SK-N-SH treated with all-trans-retinoic acid at 6 μM for 48 hours (cell line): ENCODE results near the gene FIGNL2.

ENCODE experiments used
- ATAC-seq: fragments of 200-7000 bp; cut with Tn5 transposase; 3 replicates; pipeline ENCODE4 v1.9.1; 2020; ENCODE audit warnings: mild to moderate bottlenecking, moderate library complexity
- ARNTL ChIP-seq: fragments of 450-650 bp; formaldehyde crosslinking; IDR thresholded peaks from 2 replicates; pipeline ENCODE4 v1.5.0; 2020; ENCODE audit warnings: low read depth, mild to moderate bottlenecking, moderate library complexity, borderline replicate concordance
- BACH2 ChIP-seq: fragments of 250-450 bp; sonication (Bioruptor Pico); IDR thresholded peaks from 2 replicates; pipeline ENCODE4 v1.9.0; 2021; ENCODE audit warnings: mild to moderate bottlenecking, borderline replicate concordance
- CSDC2 ChIP-seq: fragments of 250-450 bp; sonication (Bioruptor Pico); IDR thresholded peaks from 2 replicates; pipeline ENCODE4 v1.5.0; 2020; ENCODE audit warnings: mild to moderate bottlenecking, moderate library complexity
- GLIS3 ChIP-seq: fragments of 250-450 bp; sonication (Bioruptor Pico); IDR thresholded peaks from 2 replicates; pipeline ENCODE4 v1.5.0; 2020; ENCODE audit warnings: mild to moderate bottlenecking, moderate library complexity
- ISL1 ChIP-seq: fragments of 250-450 bp; sonication (Bioruptor Pico); IDR thresholded peaks from 2 replicates; pipeline ENCODE4 v2.1.2; 2022; ENCODE audit warnings: mild to moderate bottlenecking, moderate library complexity
- OSR1 ChIP-seq: fragments of 250-450 bp; sonication (Bioruptor Pico); IDR thresholded peaks from 2 replicates; pipeline ENCODE4 v1.8.0; 2022; ENCODE audit warnings: moderate library complexity, mild to moderate bottlenecking, inconsistent platforms
- PPARA ChIP-seq: fragments of 250-450 bp; sonication (Bioruptor Pico); IDR thresholded peaks from 2 replicates; pipeline ENCODE4 v1.5.0; 2020; ENCODE audit warnings: mild to moderate bottlenecking, borderline replicate concordance
- RARB ChIP-seq: fragments of 250-450 bp; sonication (Bioruptor Pico); IDR thresholded peaks from 2 replicates; pipeline ENCODE4 v1.8.0; 2021; ENCODE audit warnings: mild to moderate bottlenecking, moderate library complexity
- SNAI2 ChIP-seq: fragments of 250-450 bp; sonication (Bioruptor Pico); IDR thresholded peaks from 2 replicates; pipeline ENCODE4 v1.5.0; 2020; ENCODE audit warnings: mild to moderate bottlenecking, moderate library complexity
- TCF4 ChIP-seq: fragments of 250-450 bp; sonication (Bioruptor Pico); IDR thresholded peaks from 2 replicates; pipeline ENCODE4 v1.8.0; 2021; ENCODE audit warnings: mild to moderate bottlenecking, moderate library complexity, borderline replicate concordance
- TOX ChIP-seq: fragments of 250-450 bp; sonication (Bioruptor Pico); IDR thresholded peaks from 2 replicates; pipeline ENCODE4 v1.8.0; 2021; ENCODE audit warnings: mild to moderate bottlenecking, moderate library complexity, borderline replicate concordance
- ZFP30 ChIP-seq: fragments of 450-650 bp; formaldehyde crosslinking; IDR thresholded peaks from 2 replicates; pipeline ENCODE4 v1.5.0; 2022; ENCODE audit warnings: mild to moderate bottlenecking, moderate library complexity
- ZNF565 ChIP-seq: fragments of 450-650 bp; formaldehyde crosslinking; conservative IDR thresholded peaks from 2 replicates; pipeline ENCODE4 v1.5.0; 2020; ENCODE audit warnings: low read depth, mild to moderate bottlenecking, moderate library complexity
- ZNF70 ChIP-seq: fragments of 450-650 bp; formaldehyde crosslinking; IDR thresholded peaks from 2 replicates; pipeline ENCODE4 v1.5.0; 2020; ENCODE audit warnings: mild to moderate bottlenecking, moderate library complexity
- ZNF8 ChIP-seq: fragments of 450-650 bp; formaldehyde crosslinking; IDR thresholded peaks from 2 replicates; pipeline ENCODE4 v1.5.0; 2020; ENCODE audit warnings: mild to moderate bottlenecking, moderate library complexity
- TF ChIP-seq, protein P1 (sequence below): fragments of 250-450 bp; sonication (Bioruptor Pico); IDR thresholded peaks from 2 replicates; pipeline ENCODE4 v1.8.0; 2021; ENCODE audit warnings: low read depth, mild to moderate bottlenecking, moderate library complexity, borderline replicate concordance
- TF ChIP-seq, protein P2 (sequence below): fragments of 250-450 bp; sonication (Bioruptor Pico); IDR thresholded peaks from 2 replicates; pipeline ENCODE4 v1.5.0; 2020; ENCODE audit warnings: mild to moderate bottlenecking, moderate library complexity
- TF ChIP-seq, protein P3 (sequence below): fragments of 250-450 bp; sonication (Bioruptor Pico); IDR thresholded peaks from 2 replicates; pipeline ENCODE4 v1.8.0; 2020; ENCODE audit warnings: mild to moderate bottlenecking, moderate library complexity, borderline replicate concordance
- TF ChIP-seq, protein P4 (sequence below): fragments of 250-450 bp; sonication (Bioruptor Pico); IDR thresholded peaks from 2 replicates; pipeline ENCODE4 v1.5.1; 2021; ENCODE audit warnings: mild to moderate bottlenecking, moderate library complexity

The FIGNL2 gene

DNA sequence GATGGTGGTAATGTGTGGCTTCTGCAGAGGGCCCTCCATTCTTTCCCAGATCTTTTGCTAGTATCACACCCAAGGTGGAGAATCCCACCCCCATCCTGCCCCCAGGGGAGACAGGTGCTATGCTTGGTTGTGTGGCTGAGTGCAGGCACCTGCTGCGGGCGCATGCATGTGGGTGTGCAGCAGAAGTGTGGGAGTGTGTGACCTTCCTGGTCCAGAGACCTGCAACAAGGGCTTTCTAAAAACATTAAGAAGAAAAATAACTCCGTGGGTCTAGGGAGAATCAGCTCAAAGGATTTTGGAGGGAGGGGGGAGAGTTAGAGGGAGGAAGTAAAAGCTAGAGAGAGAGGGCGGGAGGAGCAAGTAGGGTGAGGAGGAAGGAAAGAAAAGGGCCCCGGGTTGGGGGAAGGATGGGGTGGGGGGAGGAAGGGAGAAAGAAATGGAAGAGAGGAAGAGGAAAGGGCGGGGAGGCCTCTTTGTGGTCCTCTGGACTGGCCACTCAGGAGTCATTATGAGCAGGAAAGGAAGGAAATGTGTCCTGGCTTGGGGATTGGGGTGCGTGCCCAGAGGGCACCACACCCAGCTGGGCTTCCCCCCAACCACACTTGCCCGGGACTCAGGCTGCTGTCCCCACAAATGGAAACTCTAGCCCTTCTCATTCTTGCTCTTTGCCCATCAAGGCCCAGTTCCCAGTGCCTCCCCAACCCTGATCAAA is 3.1 kb upstream of the FIGNL2 start:
- TF ChIP-seq CSDC2 (no peak), RARB (CRISPR knock-in tag) (no peak), ARNTL (no peak), ZNF565 (CRISPR knock-in tag) (no peak), PPARA (no peak), ZNF70 (CRISPR knock-in tag) (no peak), TCF4 (CRISPR knock-in tag) (no peak), ZNF8 (no peak)
- TF ChIP-seq, protein P1, sequence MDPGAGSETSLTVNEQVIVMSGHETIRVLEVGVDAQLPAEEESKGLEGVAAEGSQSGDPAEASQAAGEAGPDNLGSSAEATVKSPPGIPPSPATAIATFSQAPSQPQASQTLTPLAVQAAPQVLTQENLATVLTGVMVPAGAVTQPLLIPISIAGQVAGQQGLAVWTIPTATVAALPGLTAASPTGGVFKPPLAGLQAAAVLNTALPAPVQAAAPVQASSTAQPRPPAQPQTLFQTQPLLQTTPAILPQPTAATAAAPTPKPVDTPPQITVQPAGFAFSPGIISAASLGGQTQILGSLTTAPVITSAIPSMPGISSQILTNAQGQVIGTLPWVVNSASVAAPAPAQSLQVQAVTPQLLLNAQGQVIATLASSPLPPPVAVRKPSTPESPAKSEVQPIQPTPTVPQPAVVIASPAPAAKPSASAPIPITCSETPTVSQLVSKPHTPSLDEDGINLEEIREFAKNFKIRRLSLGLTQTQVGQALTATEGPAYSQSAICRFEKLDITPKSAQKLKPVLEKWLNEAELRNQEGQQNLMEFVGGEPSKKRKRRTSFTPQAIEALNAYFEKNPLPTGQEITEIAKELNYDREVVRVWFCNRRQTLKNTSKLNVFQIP (CRISPR knock-in tag) = no peak
- TF ChIP-seq, protein P2, sequence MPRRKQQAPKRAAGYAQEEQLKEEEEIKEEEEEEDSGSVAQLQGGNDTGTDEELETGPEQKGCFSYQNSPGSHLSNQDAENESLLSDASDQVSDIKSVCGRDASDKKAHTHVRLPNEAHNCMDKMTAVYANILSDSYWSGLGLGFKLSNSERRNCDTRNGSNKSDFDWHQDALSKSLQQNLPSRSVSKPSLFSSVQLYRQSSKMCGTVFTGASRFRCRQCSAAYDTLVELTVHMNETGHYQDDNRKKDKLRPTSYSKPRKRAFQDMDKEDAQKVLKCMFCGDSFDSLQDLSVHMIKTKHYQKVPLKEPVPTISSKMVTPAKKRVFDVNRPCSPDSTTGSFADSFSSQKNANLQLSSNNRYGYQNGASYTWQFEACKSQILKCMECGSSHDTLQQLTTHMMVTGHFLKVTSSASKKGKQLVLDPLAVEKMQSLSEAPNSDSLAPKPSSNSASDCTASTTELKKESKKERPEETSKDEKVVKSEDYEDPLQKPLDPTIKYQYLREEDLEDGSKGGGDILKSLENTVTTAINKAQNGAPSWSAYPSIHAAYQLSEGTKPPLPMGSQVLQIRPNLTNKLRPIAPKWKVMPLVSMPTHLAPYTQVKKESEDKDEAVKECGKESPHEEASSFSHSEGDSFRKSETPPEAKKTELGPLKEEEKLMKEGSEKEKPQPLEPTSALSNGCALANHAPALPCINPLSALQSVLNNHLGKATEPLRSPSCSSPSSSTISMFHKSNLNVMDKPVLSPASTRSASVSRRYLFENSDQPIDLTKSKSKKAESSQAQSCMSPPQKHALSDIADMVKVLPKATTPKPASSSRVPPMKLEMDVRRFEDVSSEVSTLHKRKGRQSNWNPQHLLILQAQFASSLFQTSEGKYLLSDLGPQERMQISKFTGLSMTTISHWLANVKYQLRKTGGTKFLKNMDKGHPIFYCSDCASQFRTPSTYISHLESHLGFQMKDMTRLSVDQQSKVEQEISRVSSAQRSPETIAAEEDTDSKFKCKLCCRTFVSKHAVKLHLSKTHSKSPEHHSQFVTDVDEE = no peak
- TF ChIP-seq, protein P3, sequence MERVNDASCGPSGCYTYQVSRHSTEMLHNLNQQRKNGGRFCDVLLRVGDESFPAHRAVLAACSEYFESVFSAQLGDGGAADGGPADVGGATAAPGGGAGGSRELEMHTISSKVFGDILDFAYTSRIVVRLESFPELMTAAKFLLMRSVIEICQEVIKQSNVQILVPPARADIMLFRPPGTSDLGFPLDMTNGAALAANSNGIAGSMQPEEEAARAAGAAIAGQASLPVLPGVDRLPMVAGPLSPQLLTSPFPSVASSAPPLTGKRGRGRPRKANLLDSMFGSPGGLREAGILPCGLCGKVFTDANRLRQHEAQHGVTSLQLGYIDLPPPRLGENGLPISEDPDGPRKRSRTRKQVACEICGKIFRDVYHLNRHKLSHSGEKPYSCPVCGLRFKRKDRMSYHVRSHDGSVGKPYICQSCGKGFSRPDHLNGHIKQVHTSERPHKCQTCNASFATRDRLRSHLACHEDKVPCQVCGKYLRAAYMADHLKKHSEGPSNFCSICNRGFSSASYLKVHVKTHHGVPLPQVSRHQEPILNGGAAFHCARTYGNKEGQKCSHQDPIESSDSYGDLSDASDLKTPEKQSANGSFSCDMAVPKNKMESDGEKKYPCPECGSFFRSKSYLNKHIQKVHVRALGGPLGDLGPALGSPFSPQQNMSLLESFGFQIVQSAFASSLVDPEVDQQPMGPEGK = no peak
- ATAC-seq = no peak

DNA sequence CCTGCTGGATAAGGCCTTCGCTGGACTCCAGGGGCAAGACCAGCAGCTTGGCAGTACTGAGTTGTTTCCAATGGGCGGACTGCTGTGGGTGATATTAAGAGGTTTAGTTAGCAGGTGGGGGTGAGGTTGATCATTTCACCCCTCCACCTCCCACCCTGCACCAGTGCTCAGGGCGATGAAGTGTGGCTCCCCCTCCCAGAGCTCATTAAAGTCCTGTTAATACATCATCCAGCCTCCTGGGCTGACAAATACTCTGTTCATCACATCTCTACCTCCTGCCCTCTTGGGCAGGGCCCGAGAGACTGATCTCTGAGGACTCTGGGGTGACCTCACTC is 2.4 kb upstream of the FIGNL2 start:
- TF ChIP-seq TCF4 (CRISPR knock-in tag) = no peak
- TF ChIP-seq OSR1 (CRISPR knock-in tag) = no peak
- TF ChIP-seq PPARA = no peak
- TF ChIP-seq ZNF565 (CRISPR knock-in tag) = no peak
- TF ChIP-seq, protein P4, sequence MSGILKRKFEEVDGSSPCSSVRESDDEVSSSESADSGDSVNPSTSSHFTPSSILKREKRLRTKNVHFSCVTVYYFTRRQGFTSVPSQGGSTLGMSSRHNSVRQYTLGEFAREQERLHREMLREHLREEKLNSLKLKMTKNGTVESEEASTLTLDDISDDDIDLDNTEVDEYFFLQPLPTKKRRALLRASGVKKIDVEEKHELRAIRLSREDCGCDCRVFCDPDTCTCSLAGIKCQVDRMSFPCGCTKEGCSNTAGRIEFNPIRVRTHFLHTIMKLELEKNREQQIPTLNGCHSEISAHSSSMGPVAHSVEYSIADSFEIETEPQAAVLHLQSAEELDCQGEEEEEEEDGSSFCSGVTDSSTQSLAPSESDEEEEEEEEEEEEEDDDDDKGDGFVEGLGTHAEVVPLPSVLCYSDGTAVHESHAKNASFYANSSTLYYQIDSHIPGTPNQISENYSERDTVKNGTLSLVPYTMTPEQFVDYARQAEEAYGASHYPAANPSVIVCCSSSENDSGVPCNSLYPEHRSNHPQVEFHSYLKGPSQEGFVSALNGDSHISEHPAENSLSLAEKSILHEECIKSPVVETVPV (CRISPR knock-in tag) = no peak
- TF ChIP-seq ZNF8 = no peak
- no peak for TF ChIP-seq BACH2 (CRISPR knock-in tag)
- no peak for TF ChIP-seq TOX
- no peak for ATAC-seq

DNA sequence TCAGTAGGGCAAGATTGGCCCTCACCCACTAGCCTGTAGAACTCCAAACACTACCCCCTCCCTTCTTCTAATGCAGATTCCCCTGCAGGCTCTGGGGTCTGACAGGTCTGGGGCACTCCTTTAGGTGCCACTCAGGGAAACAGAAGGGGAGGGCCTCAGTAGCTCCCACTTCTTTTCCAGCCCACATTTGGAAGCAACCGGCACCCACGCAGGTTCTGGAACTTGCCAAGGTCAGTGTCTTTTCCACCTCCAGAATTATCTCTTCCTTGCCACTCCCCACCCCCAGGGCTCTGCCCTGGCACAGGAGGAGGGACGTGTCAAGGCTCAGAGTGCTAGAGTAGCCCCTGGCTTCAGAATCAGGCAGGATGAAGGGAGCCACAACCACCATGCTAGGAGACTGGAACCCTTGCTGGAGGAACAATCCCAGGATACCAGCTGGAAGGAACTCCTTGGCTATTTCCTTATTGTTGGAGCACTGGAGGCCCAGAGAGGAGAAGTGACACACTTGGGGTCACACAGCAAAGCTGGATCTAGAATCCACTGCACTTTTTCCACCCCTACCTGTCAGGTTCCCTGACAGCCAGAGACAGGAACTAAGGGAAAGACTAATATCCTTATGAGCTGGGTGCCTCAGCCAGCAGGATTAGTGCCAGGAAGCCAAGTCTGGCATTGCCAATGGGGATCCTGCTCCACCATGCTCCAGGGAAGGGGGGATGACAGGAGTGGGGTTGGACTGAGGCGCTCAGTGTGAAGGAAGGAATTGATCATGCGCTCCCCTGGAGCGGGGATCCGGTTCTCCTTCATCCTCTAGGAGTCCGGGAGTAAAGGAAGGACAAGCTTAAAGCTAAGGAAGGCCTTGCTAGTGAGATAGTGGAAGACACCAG is 1.8 kb upstream of the FIGNL2 start:
- no peak for ATAC-seq
- TF ChIP-seq OSR1 (CRISPR knock-in tag) (no peak), ARNTL (no peak), SNAI2 (CRISPR knock-in tag) (no peak), ZFP30 (no peak), ISL1 (no peak), GLIS3 (no peak)
- TF ChIP-seq, protein P1 (CRISPR knock-in tag) = no peak
- TF ChIP-seq, protein P2 = no peak
